ENCODE results near the gene SLC5A1.
"Not testable (repeated sequence)": the region's sequence is repeated elsewhere in the genome, so short reads cannot be mapped to it uniquely, and the experiment has no call there.

The SLC5A1 gene

GRCh38 chr22:32142600-32142999 is 99.5 kb downstream of the SLC5A1 start:
- in situ Hi-C loops (cut with HindIII; ENCODE audit: low sequenced_read_pairs) = no loop called here

- in situ Hi-C loops (cut with HindIII; ENCODE audit: low sequenced_read_pairs) = no loop called here
Measured at GRCh38 chr22:32144496-32145274, 101.6 kb downstream of the SLC5A1 start.

GRCh38 chr22:32147128-32147527 is 104.1 kb downstream of the SLC5A1 start:
- in situ Hi-C loops (cut with HindIII; ENCODE audit: low sequenced_read_pairs) = not testable (repeated sequence)

GRCh38 chr22:32148372-32148771 is 105.3 kb downstream of the SLC5A1 start:
- in situ Hi-C loops (cut with HindIII; ENCODE audit: low sequenced_read_pairs) = not testable (repeated sequence)

- in situ Hi-C loops (cut with HindIII; ENCODE audit: low sequenced_read_pairs) = not testable (repeated sequence)
Measured at GRCh38 chr22:32150647-32151046, 107.6 kb downstream of the SLC5A1 start.

GRCh38 chr22:32151641-32152040 is 108.6 kb downstream of the SLC5A1 start:
- in situ Hi-C loops (cut with HindIII; ENCODE audit: low sequenced_read_pairs) = not testable (repeated sequence)

GRCh38 chr22:32154727-32155126 is 111.7 kb downstream of the SLC5A1 start:
- in situ Hi-C loops (cut with HindIII; ENCODE audit: low sequenced_read_pairs) = not testable (repeated sequence)

GRCh38 chr22:32157632-32158031 is 114.6 kb downstream of the SLC5A1 start:
- in situ Hi-C loops (cut with HindIII; ENCODE audit: low sequenced_read_pairs) = not testable (repeated sequence)

GRCh38 chr22:32158712-32159533 is 115.9 kb downstream of the SLC5A1 start, which contains the start of gene C22orf42:
Gene C22orf42 (minus strand): TSS chr22:32159303. CDS start chr22:32159215, 88 bp downstream.
- in situ Hi-C loops (cut with HindIII; ENCODE audit: low sequenced_read_pairs) = no loop called here

GRCh38 chr22:32160411-32160810 is 117.3 kb downstream of the SLC5A1 start:
- in situ Hi-C loops (cut with HindIII; ENCODE audit: low sequenced_read_pairs) = not testable (repeated sequence)

Measured in DLD1 (cell line).